SU-DHL-6 (cell line): ENCODE measurements around the gene NATD1.

Experiments used
- H2AFZ ChIP-seq: fragments of 200-600 bp; sonication (generic); 2 replicates; pipeline ENCODE4 v1.6.1; 2014; ENCODE audit warnings: low read depth, mild to moderate bottlenecking, moderate library complexity, mixed read lengths, antibody characterized with exemption, low read length; ENCODE audit not compliant: severe bottlenecking
- H3F3A ChIP-seq: fragments of 200-600 bp; shearing (Covaris generic); 2 replicates; pipeline ENCODE4 v1.6.0; 2016; ENCODE audit warnings: antibody characterized with exemption, mild to moderate bottlenecking; ENCODE audit not compliant: insufficient read depth
- H3K27ac ChIP-seq: fragments of 200-600 bp; sonication (generic); 2 replicates; pipeline ENCODE4 v1.5.1; 2016; ENCODE audit warnings: low read depth, mild to moderate bottlenecking, low read length, moderate library complexity, mixed read lengths
- H3K27me3 ChIP-seq: fragments of 200-600 bp; sonication (generic), shearing (Covaris generic); 2 replicates; pipeline ENCODE4 v1.6.0; 2014; ENCODE audit warnings: mild to moderate bottlenecking, low read length
- H3K36me3 ChIP-seq: fragments of 200-600 bp; sonication (generic); 2 replicates; pipeline ENCODE4 v1.6.1; 2014; ENCODE audit warnings: mild to moderate bottlenecking, low read length, mixed read lengths
- H3K4me2 ChIP-seq: fragments of 300-600, 200-600 bp; shearing (Covaris generic), sonication (generic); 2 replicates; pipeline ENCODE4 v1.6.0; 2014; ENCODE audit warnings: low read length, low read depth, mild to moderate bottlenecking; ENCODE audit not compliant: poor library complexity, severe bottlenecking
- H3K4me3 ChIP-seq: fragments of 200-600 bp; sonication (generic); 2 replicates; pipeline ENCODE4 v1.5.1; 2014; ENCODE audit warnings: antibody characterized with exemption, low read length, mild to moderate bottlenecking, mixed read lengths; ENCODE audit not compliant: insufficient read depth, poor library complexity, severe bottlenecking
- H3K79me2 ChIP-seq: fragments of 200-600 bp; sonication (generic); 2 replicates; pipeline ENCODE4 v1.6.1; 2014; ENCODE audit warnings: mild to moderate bottlenecking, low read length, moderate library complexity; ENCODE audit not compliant: insufficient read depth
- H3K9ac ChIP-seq: fragments of 200-600 bp; sonication (generic); 2 replicates; pipeline ENCODE4 v1.7.0; 2014; ENCODE audit warnings: mild to moderate bottlenecking, low read length
- H3K9me2 ChIP-seq: fragments of 200-600 bp; sonication (generic); replicated peaks from 2 replicates; pipeline ENCODE4 v1.6.1; 2014; ENCODE audit warnings: low read length; ENCODE audit not compliant: insufficient read depth
- H3K9me3 ChIP-seq: fragments of 200-600 bp; sonication (generic); 2 replicates; pipeline ENCODE4 v1.6.1; 2014; ENCODE audit warnings: low read length, mixed read lengths; ENCODE audit not compliant: insufficient read depth
- H4K20me1 ChIP-seq: fragments of 200-600 bp; sonication (generic); 2 replicates; pipeline ENCODE4 v1.6.1; 2014; ENCODE audit warnings: low read depth, mild to moderate bottlenecking, antibody characterized with exemption, low read length, moderate library complexity, mixed read lengths
- CTCF ChIP-seq: fragments of 200-600 bp; sonication (generic); IDR thresholded peaks from one replicate; pipeline ENCODE4 v1.5.1; 2017; ENCODE audit warnings: antibody characterized with exemption, mild to moderate bottlenecking, low read length, moderate library complexity; ENCODE audit not compliant: insufficient read depth, poor library complexity, severe bottlenecking
- EZH2phosphoT487 ChIP-seq: fragments of 200-600 bp; sonication (generic), shearing (Covaris generic); conservative IDR thresholded peaks from 2 replicates; pipeline ENCODE4 v1.6.1; 2018; ENCODE audit warnings: mild to moderate bottlenecking, antibody characterized with exemption, low read length, moderate library complexity, mixed read lengths

Gene NATD1

DNA sequence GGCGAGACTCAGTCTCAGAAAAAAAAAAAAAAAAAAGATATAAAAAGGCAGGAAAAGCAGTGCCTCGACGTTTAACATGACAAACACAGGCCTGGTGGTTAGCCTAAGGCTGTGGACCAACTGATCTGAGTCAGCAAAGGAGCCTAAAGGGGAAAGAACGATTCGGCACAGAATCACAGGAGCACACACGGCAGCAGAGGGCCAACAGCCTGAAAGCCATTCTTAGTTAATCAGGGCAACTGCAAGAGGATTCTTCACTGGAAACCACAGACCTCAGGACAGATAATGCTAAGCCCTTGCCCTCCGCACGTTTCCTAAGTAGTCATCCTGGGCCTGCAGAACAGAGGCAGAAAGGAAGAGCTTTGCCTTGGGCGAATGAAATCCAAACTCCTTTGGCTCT lies 53.9 kb downstream of the NATD1 start:
- H3K4me2 ChIP-seq, result no peak overlapping the region
- no peaks in the 10 kb centered on the region for H3K27me3 ChIP-seq
- H2AFZ ChIP-seq, result no peak overlapping the region
- no peaks in the 10 kb centered on the region for H3K36me3 ChIP-seq
- H3K9ac ChIP-seq, result no peak overlapping the region
- H3K27ac ChIP-seq, result no peak overlapping the region
- no peak overlapping the region for H3K4me3 ChIP-seq
- peaks cover 49% of the 10 kb centered on the region for H3K79me2 ChIP-seq
- peaks cover 1% of the 10 kb centered on the region; the same call in 1 of the 2 replicates for H4K20me1 ChIP-seq
- no peaks in the 10 kb centered on the region for H3K9me3 ChIP-seq
- TF ChIP-seq CTCF (no peak), EZH2phosphoT487 (no peak)
- H3K9me2 ChIP-seq, result no peaks in the 10 kb centered on the region
- no peaks in the 10 kb centered on the region; the same call in 1 of the 2 replicates for H3F3A ChIP-seq

GRCh38 chr17:21198411-21198810 lies 54.8 kb downstream of the NATD1 start:
- Histone ChIP-seq H3K9me3 (no peaks in the 10 kb centered on the region), H3K36me3 (no peaks in the 10 kb centered on the region), H3K27ac (no peak overlapping the region), H3K4me2 (no peak overlapping the region), H3K4me3 (no peak overlapping the region), H3K9me2 (no peaks in the 10 kb centered on the region), H3K79me2 (peaks cover 42% of the 10 kb centered on the region), H3K27me3 (no peaks in the 10 kb centered on the region), H4K20me1 (no peaks in the 10 kb centered on the region; the same call in 1 of the 2 replicates), H3K9ac (no peak overlapping the region), H3F3A (no peaks in the 10 kb centered on the region; the same call in 1 of the 2 replicates), H2AFZ (no peak overlapping the region)
- TF ChIP-seq EZH2phosphoT487, result no peak
- no peak for TF ChIP-seq CTCF

DNA sequence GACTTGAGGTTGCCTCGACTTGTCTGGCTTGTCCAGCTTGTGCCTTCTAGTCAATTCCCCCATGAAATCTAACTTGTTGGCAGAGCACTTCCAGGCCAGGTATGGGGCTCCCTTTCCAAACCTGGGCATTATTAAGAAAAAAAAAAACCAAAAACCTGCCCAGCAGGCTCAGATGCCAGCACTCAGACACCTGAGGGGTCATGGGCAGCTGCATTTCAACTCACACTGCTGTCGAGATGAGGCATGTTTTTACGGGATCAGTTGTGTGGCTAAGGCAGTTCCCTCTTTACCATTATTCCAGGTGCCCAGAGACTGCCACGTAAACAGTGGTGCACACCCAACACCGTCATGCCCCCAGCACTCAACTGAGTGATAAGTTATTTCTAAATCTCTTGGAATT lies 57.1 kb downstream of the NATD1 start:
- no peak overlapping the region for H2AFZ ChIP-seq
- H3K36me3 ChIP-seq, result no peaks in the 10 kb centered on the region
- H4K20me1 ChIP-seq, result no peaks in the 10 kb centered on the region; the same call in 1 of the 2 replicates
- H3F3A ChIP-seq, result no peaks in the 10 kb centered on the region; the same call in 1 of the 2 replicates
- H3K27ac ChIP-seq, result no peak overlapping the region
- peaks cover 20% of the 10 kb centered on the region for H3K79me2 ChIP-seq
- H3K9me2 ChIP-seq, result no peaks in the 10 kb centered on the region
- H3K27me3 ChIP-seq, result no peaks in the 10 kb centered on the region
- TF ChIP-seq EZH2phosphoT487 (no peak), CTCF (no peak)
- H3K4me2 ChIP-seq, result no peak overlapping the region
- H3K4me3 ChIP-seq, result no peak overlapping the region
- no peaks in the 10 kb centered on the region for H3K9me3 ChIP-seq
- H3K9ac ChIP-seq, result no peak overlapping the region
